RKO (cell line): ENCODE measurements around the gene WNT8B.

Source experiments
- DNase-seq: peaks from one replicate; pipeline ENCODE4 v3.0.0-alpha.2; 2016; ENCODE audit warnings: low spot score

The WNT8B gene

GRCh38 chr10:100483876-100484666, 21.3 kb downstream of the WNT8B start:
- no peak for DNase-seq

- no peak for DNase-seq
Observed at GRCh38 chr10:100485366-100485765, 22.6 kb downstream of the WNT8B start.

- DNase-seq, result no peak
Observed at GRCh38 chr10:100485801-100486495, 23.1 kb downstream of the WNT8B start.

- no peak for DNase-seq
Observed at GRCh38 chr10:100487529-100487928, 24.7 kb downstream of the WNT8B start.

- DNase-seq, result no peak
Observed at GRCh38 chr10:100489396-100489795, 26.6 kb downstream of the WNT8B start.

GRCh38 chr10:100490531-100490930, 27.7 kb downstream of the WNT8B start:
- no peak for DNase-seq

- no peak for DNase-seq
Observed at GRCh38 chr10:100496567-100496966, 33.8 kb downstream of the WNT8B start.

GRCh38 chr10:100498059-100498458, 35.2 kb downstream of the WNT8B start:
- no peak for DNase-seq

- DNase-seq, result no peak
Observed at GRCh38 chr10:100501423-100501822, 38.6 kb downstream of the WNT8B start.

GRCh38 chr10:100502926-100503494, 40.2 kb downstream of the WNT8B start:
- no peak for DNase-seq

- no peak for DNase-seq
Observed at GRCh38 chr10:100504096-100504495, 41.3 kb downstream of the WNT8B start.

GRCh38 chr10:100505164-100505563, 42.4 kb downstream of the WNT8B start:
- no peak for DNase-seq

- peak; percentile 80 for DNase-seq
Observed at GRCh38 chr10:100506596-100507356, 44.0 kb downstream of the WNT8B start.

GRCh38 chr10:100507357-100507732, 44.5 kb downstream of the WNT8B start:
- DNase-seq, result no peak

GRCh38 chr10:100508266-100508665, 45.5 kb downstream of the WNT8B start:
- DNase-seq, result no peak

- peak; percentile 58 for DNase-seq
Observed at GRCh38 chr10:100508691-100509150, 45.9 kb downstream of the WNT8B start.

GRCh38 chr10:100509241-100509840, 46.5 kb downstream of the WNT8B start:
- no peak for DNase-seq

GRCh38 chr10:100510533-100511308, 47.9 kb downstream of the WNT8B start:
- no peak for DNase-seq

GRCh38 chr10:100515612-100516011, 52.8 kb downstream of the WNT8B start:
- DNase-seq, result no peak

- no peak for DNase-seq
Observed at GRCh38 chr10:100516847-100517246, 54.0 kb downstream of the WNT8B start.

- DNase-seq, result peak; percentile 70
Observed at GRCh38 chr10:100518761-100519241, 56.0 kb downstream of the WNT8B start.
